Stimulated activated CD4-positive, alpha-beta T cell treated with anti-CD3 and anti-CD28 coated beads, Interleukin-12 subunit alpha, Interleukin-12 subunit beta, amount 100 ng/mL, for 48 hours (primary cell): ENCODE results near the gene TSPAN18.

ENCODE experiments used
- DNase-seq, 3 donors: peaks; one replicate each; pipeline ENCODE4 v3.0.0-alpha.2; 2020; ENCODE audit warnings: low read depth in 2 of 3, low spot score in 1 of 3

TSPAN18 gene

GRCh38 chr11:44793350-44794090 lies 66.8 kb downstream of the TSPAN18 start:
- no peak for DNase-seq

- no peak for DNase-seq
Measured at GRCh38 chr11:44795803-44796535, 69.2 kb downstream of the TSPAN18 start.

DNA sequence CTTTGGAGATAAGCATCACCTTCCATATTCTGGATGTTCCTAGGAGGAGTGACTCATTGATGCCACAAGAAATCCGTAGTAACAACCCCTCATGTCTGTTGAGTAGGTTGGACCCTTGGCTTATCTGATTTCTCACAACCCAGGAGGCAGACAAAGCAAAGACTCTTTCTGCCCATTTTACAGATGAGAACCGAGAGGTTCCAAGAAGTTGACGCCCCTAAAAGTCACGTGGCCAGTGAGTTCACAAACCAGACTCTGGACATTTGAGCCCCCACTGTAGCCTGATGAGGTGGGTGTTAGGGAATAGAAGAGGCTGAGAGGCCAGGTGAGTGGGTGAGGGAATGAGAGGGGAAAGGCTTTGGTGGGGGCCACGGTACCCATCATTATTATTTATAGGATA lies 70.3 kb downstream of the TSPAN18 start:
- no peak for DNase-seq

- DNase-seq = no peak
Measured at GRCh38 chr11:44797886-44798606, 71.3 kb downstream of the TSPAN18 start.

- no peak for DNase-seq
Measured at GRCh38 chr11:44798607-44798972, 71.8 kb downstream of the TSPAN18 start.

DNA sequence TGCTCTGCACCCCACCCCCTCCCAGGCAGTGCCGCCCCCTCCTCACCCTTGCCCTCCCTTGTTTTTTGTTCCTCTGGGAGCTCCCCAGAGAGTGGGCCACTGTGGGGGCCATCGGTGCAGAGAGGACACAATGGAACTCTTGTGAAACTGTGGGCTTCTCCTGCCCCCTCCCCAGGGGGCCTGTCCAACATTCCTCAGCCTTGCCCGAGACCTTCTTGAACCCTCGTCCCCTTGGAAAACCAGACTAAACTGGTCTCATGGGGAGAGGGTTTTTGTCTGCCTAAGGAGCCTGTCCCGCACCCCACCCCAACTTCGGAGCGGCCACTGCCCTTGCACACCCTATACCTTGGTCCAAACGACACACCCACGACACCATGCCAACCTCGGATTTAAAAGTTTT lies 72.2 kb downstream of the TSPAN18 start:
- no peak for DNase-seq

- DNase-seq = no peak
Measured at GRCh38 chr11:44802347-44802746, 75.6 kb downstream of the TSPAN18 start.

- DNase-seq = no peak
Measured at GRCh38 chr11:44803009-44803408, 76.2 kb downstream of the TSPAN18 start.

- no peak for DNase-seq
Measured at GRCh38 chr11:44804449-44805437, 78.0 kb downstream of the TSPAN18 start.

DNA sequence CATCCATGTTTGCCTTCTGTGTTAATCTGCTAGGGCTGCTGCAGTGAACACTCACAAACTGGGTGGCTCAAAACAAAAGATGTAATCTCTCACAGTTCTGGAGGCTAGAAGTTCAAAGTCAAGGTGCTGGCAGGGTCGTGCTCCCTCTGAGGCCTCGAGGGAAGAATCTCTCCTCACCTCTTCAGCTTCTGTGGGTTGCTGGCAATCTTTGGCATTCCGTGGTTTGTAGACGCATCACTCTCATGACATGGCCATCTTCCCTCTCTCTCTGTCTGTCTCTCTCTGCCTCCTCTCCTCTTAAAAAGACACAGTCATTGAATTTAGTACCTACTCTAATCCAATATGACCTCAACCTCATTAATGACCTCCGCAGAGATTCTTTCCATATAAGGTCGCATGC lies 78.8 kb downstream of the TSPAN18 start:
- DNase-seq = no peak

DNA sequence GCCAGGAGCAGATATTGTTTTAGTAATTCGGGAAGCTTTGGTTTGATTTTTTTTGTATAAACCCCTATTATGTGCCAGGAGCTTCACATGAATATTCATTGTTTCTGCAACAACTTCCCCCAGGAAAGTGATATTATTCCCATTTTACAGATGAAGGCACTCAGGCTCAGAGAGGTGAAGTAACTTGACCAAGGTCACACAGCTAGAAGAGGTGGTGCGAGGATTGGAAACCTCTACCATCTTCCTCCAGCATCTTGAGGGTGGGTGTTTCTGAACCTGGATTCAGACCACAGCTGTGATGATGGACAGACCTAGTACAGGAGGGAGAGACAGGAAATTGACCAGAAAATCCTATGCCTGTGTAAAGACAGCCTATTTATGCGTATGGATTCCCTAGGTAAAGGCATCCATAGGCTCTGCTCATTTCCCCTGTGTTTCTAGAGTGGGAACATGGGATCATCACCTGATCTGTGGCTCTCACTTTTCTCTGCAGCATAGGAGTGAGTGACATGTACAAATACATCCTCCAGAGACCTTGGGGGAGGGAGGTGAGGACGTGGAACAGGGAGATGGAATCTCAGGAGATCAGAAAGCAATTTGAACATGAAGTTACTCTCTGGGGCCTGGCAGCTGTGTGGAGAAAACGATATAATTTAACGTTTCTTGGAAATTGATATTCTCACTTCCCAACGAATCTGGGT lies 81.4 kb downstream of the TSPAN18 start:
- no peak for DNase-seq

GRCh38 chr11:44809283-44809682 lies 82.5 kb downstream of the TSPAN18 start:
- DNase-seq = no peak

GRCh38 chr11:44811841-44812448 lies 85.2 kb downstream of the TSPAN18 start:
- no peak for DNase-seq

DNA sequence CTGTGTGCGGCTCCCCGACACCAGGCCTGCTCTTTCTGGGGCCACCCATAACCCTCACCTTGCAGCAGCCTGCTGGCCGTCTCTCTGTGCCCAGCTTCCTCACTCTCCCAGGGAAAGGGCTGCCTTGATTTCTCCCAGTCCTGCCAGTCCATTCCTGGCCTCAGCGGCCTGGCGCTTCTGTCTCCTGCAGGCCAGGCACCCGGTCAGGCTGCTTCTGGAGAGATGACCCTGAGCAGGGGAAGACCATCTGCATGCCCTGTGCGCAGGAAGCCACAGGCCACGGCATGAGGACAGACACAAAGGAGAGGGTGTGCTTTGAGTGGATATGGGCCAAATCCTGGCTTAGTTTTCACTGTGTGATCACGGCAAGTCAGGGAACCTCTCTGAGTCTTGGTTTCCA lies 86.2 kb downstream of the TSPAN18 start:
- no peak for DNase-seq

- no peak for DNase-seq
Measured at GRCh38 chr11:44813401-44813800, 86.6 kb downstream of the TSPAN18 start.

DNA sequence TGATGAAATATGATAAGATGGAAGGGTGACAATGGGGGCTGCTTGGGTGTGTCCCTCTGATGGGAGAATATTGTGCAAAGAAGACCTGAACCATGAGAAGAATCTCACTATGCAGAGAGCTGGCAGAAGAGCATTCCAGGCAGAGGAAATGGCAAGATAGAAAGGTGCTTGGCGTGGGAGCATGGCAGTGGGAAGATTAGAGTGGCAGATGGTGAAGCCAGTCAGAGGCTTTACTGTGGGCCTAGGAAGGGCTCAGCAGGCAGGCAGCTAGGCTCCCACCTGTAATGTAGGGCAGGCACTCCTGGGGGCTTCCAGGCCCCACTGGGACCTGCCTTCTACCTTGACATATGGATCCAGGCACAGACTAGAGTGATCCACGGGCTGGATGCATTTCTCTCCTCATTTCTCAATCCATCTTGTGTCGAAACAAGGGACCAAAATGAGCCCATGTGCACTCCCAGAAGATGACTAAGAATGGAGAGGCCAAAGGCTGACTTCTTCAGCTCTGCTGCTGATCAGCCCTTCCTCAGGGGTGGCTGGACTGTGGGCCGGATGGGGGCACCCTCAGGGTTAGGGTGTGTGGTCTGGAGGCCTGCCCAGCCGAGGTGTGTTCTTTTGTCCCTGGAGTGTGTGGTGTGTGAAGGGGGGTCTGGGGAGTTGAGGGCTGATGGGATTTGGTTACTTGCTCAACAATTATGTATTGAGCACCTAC lies 88.3 kb downstream of the TSPAN18 start:
- no peak for DNase-seq

GRCh38 chr11:44815917-44816456 lies 89.2 kb downstream of the TSPAN18 start:
- no peak for DNase-seq

GRCh38 chr11:44816761-44817160 lies 90.0 kb downstream of the TSPAN18 start:
- DNase-seq = no peak
